Heart right ventricle (tissue), 16 donors: ENCODE results near the gene HAAO. TPM values are rescaled to one million over a fixed set of nuclear protein-coding genes. Genes with fewer than 3 reads are reported as not detected.

Experiments used
- ATAC-seq, 8 donors: fragments of 200-7000 bp; cut with Tn5 transposase; one replicate each; pipeline ENCODE4 v1.9.1; 2020; ENCODE audit warnings: mild to moderate bottlenecking in 8 of 8, moderate library complexity in 8 of 8, moderate number of reproducible peaks in 1 of 8
- DNase-seq, 2 donors: peaks; one replicate each; pipeline ENCODE4 v3.0.0-alpha.2; 2020
- H3K27ac ChIP-seq, 10 donors: fragments of 200-600 bp; sonication (generic) in 2 of 10; one replicate each; pipeline versions ENCODE4 v1.5.0 to v1.8.0; 2020 to 2022; ENCODE audit warnings: mild to moderate bottlenecking in 3 of 10
- H3K27me3 ChIP-seq, 7 donors: fragments of 200-600 bp; one replicate each; pipeline ENCODE4 v1.8.0; 2021 to 2022; ENCODE audit warnings: mild to moderate bottlenecking in 2 of 7
- H3K36me3 ChIP-seq, 9 donors: fragments of 200-600 bp; sonication (generic) in 1 of 9; one replicate each; pipeline versions ENCODE4 v1.5.0 to v1.8.0; 2020 to 2022; ENCODE audit warnings: mild to moderate bottlenecking in 2 of 9
- H3K4me1 ChIP-seq, 9 donors: fragments of 200-600 bp; sonication (generic) in 1 of 9; one replicate each; pipeline versions ENCODE4 v1.5.0 to v1.8.0; 2020 to 2022; ENCODE audit warnings: mild to moderate bottlenecking in 4 of 9
- H3K4me3 ChIP-seq, 10 donors: fragments of 200-600 bp; sonication (generic) in 2 of 10; one replicate each; pipeline versions ENCODE4 v1.5.0 to v1.8.0; 2020 to 2022; ENCODE audit warnings: mild to moderate bottlenecking in 7 of 10, moderate library complexity in 2 of 10
- H3K9me3 ChIP-seq, 11 donors: fragments of 200-600 bp in 10 of 11; sonication (generic) in 2 of 11; one replicate each; pipeline versions ENCODE4 v1.5.0 to v1.8.0; 2013 to 2022; ENCODE audit warnings: mild to moderate bottlenecking in 2 of 11, control low read depth in 1 of 11, moderate library complexity in 1 of 11
- WGBS, 2 donors: extraction: QIAGEN DNeasy Blood & Tissue Kit; methylation state at CpG; one replicate each; pipeline ENCODE4 v1.1.7; 2013; ENCODE audit warnings: inconsistent platforms in 1 of 2; 5-methylcytosine and 5-hydroxymethylcytosine counted together
- intact Hi-C, 10 donors: fragments of 100-400 bp; cut with DNase I; formaldehyde crosslinking; loops; one replicate each; pipeline versions ENCODE4 v1.11.1 to v1.14.2; 2022
- polyA plus RNA-seq, 2 donors: library from polyadenylated mRNA; stranded (reverse); fragments of 200-250 nt; gene quantifications; one replicate each; pipeline ENCODE4 v1.2.3, GENCODE V29; 2013
- total RNA-seq, 10 donors: library from RNA; stranded (reverse); fragmentation: NEBNext Ultra II Directional in 3 of 10; extraction: Animal tissue kit (Norgen Biotek cat#: 25700) in 3 of 10; gene quantifications; one replicate each; pipeline versions ENCODE4 v1.2.1 to v1.2.4, GENCODE V29; 2021 to 2023
- TF ChIP-seq, protein P1 (sequence below), 9 donors: fragments of 200-600 bp; sonication (generic) in 2 of 9; IDR thresholded peaks; one replicate each; pipeline versions ENCODE4 v1.5.0 to v1.8.0; 2021 to 2022; ENCODE audit warnings: antibody characterized with exemption in 9 of 9, mild to moderate bottlenecking in 5 of 9, moderate library complexity in 1 of 9
- donor health status: Arrhythmogenic right ventricular cardiomyopathy.
- donor health status: ischemic (EF 13 %, LVEDD 7.1; RV severe dilation, severe dysfunction).
- donor health status: healthy with polysubstance abuse.
- donor health status: DM: no; HTN: yes; CAD: no.
- donor health status: DM: no; HTN: no; CAD: no.
- donor health status: ischemic (EF 25% LVEDD 6.9; RV normal size, moderate dysfunction).
- donor health status: ischemic (EF 25% LVEDD 5.7; RV mildly dilated, moderate dysfunction).
- donor health status: healthy.
- donor health status: DM: yes; HTN: yes; CAD: no.
- donor health status: Ischemic cardiomyopathy.
- donor health status: ischemic (EF 35%, LVEDD 5.7; RV mildly dilated, moderate dysfunction).
- donor health status: nonischemic (EF 11% LVEDD 7.7; RV severe dilation, severe dysfunction).
- donor health status: DM: yes; HTN: yes; CAD: no.
- donor health status: PGD.
- donor health status: ischemic (EF 29% LVEDD 5.4; RV normal size, mild dysfunction).
- donor health status: nonischemic (EF 23%, LVEDD 6.1; RV moderate dilation, normal function).

HAAO gene
- total and polyA plus RNA-seq, 12 donors = 0.80 to 6.4 (median 2.7) TPM

DNA sequence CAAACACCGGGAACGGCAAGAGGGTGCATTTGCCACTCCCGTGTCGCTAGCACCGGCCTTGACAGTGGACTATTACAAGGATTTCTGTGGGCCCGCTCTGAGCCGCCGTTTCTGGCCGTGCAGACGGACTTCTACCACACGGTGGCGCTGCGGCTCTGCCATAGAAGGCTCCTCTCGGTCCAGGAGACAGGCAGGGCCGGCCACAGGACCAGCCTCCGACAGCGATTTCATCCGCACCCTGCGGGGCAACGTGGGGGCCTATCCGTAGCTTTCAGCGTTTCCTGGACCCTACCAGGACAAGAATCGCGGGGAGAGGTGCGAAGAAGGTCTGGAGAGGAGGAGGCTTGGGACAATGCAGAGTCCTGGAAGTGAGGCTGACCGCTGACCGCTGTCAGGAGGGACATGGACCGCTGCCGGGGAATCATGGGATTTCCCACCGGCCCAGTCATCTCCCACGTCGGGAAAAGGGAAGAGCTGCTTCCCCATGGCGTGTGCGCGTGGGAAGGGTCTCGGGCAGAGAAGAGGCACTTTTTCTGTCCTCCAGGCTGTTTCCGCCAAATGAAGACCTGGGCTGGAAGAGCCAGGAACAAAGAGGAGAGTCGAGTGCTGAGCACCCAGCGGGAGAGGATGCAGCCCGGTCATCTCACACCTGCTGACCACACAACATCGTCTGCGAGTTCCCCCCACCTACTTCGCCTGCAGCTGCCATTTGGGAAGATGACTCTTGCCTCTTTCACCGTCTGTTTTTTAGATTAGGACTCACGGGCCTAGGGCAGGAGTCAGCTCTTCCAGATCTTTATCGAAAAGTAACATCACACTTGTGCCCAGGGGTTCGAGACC, 35.5 kb upstream of the HAAO start:
- 22 to 24% methylated on average over 46 to 47 of the region's 47 CpGs for WGBS, 2 donors
- intact Hi-C loops = loop anchor here in 9 of 10 donors (1.0 to 10.0 kb wide), 16 partner anchors 109 to 781 kb away; partner anchors contain the start of gene ZFP36L2 (in 3 of the 9)
- Histone ChIP-seq H3K36me3 (no peaks in the 10 kb centered on the region), H3K9me3 (no peaks in the 10 kb centered on the region), H3K4me3 (peak overlapping the region in 9 of 10 donors; percentile 14 to 56 (median 48)), H3K4me1 (peaks cover 0 to 33% (median 27%) of the 10 kb centered on the region in 9 donors), H3K27ac (peak overlapping the region in 7 of 10 donors; percentile 17 to 74 (median 57)), H3K27me3 (no peaks in the 10 kb centered on the region)
- DNase-seq (peak; percentile 88 to 95), ATAC-seq (peak; percentile 89 to 96 (median 93))
- TF ChIP-seq, protein P1, sequence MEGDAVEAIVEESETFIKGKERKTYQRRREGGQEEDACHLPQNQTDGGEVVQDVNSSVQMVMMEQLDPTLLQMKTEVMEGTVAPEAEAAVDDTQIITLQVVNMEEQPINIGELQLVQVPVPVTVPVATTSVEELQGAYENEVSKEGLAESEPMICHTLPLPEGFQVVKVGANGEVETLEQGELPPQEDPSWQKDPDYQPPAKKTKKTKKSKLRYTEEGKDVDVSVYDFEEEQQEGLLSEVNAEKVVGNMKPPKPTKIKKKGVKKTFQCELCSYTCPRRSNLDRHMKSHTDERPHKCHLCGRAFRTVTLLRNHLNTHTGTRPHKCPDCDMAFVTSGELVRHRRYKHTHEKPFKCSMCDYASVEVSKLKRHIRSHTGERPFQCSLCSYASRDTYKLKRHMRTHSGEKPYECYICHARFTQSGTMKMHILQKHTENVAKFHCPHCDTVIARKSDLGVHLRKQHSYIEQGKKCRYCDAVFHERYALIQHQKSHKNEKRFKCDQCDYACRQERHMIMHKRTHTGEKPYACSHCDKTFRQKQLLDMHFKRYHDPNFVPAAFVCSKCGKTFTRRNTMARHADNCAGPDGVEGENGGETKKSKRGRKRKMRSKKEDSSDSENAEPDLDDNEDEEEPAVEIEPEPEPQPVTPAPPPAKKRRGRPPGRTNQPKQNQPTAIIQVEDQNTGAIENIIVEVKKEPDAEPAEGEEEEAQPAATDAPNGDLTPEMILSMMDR (IDR thresholded peaks at IDR 0.05) = peak; percentile 86 to 97 (median 95)

DNA sequence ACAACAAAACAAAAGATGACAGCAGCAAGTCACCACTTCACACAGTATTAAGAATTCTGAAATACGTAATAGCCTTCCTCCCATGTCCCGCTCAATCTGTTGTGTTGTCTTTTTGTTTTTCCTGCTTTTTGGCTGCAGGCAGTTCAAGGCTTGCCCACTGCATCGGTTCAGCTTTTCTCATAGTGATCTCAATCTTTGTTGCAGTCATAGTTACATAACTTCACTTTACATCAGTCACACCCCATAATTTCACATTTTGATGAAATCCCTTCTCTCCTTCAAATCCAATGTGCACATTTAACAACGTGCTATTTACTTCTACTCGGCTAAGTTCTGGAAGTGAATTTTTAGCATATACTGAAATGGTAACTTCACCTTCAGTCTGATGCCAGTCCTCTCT, 33.8 kb upstream of the HAAO start:
- Histone ChIP-seq H3K4me1 (peaks cover 0 to 33% (median 27%) of the 10 kb centered on the region in 9 donors), H3K27me3 (no peaks in the 10 kb centered on the region), H3K36me3 (no peaks in the 10 kb centered on the region), H3K27ac (no peak overlapping the region), H3K9me3 (no peaks in the 10 kb centered on the region), H3K4me3 (no peak overlapping the region)
- WGBS, 2 donors = 87 to 92% methylated on average over 5 of the region's 5 CpGs
- no peak for DNase-seq
- no peak for ATAC-seq
- TF ChIP-seq, protein P1 (IDR thresholded peaks at IDR 0.05) = no peak
- intact Hi-C loops = loop anchor here in 9 of 10 donors (2.0 to 10.0 kb wide), 11 partner anchors 111 to 779 kb away; partner anchors contain the start of gene ZFP36L2 (in 2 of the 9)

DNA sequence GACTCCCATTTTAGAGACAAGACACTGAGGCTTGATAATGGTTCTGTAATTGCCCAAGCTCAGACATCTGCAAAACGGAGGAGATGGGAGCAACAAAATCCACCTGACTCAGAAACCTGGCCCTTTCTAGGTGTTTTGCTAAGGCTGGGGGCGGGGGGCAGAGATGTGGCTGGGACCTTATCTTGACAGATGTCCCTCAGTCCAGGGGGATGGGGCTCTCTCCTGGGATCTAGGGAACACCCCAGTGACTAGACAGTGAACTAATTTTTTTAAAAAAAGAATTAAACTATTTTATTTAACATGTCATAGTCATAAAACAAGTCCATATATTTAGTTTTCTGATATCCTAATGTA, 32.0 kb upstream of the HAAO start:
- no peaks in the 10 kb centered on the region for H3K36me3 ChIP-seq
- peaks cover 0 to 22% (median 18%) of the 10 kb centered on the region in 9 donors for H3K4me1 ChIP-seq
- 88 to 96% methylated on average over 2 of the region's 2 CpGs for WGBS, 2 donors
- no peak overlapping the region for H3K27ac ChIP-seq
- ATAC-seq (no peak), DNase-seq (no peak)
- TF ChIP-seq, protein P1 (IDR thresholded peaks at IDR 0.05) = no peak
- intact Hi-C loops = loop anchor here in 7 of 10 donors (10.0 kb wide), 2 partner anchors 750 to 780 kb away; no protein-coding TSS in a partner anchor
- H3K27me3 ChIP-seq = no peaks in the 10 kb centered on the region
- no peaks in the 10 kb centered on the region for H3K9me3 ChIP-seq
- no peak overlapping the region for H3K4me3 ChIP-seq

DNA sequence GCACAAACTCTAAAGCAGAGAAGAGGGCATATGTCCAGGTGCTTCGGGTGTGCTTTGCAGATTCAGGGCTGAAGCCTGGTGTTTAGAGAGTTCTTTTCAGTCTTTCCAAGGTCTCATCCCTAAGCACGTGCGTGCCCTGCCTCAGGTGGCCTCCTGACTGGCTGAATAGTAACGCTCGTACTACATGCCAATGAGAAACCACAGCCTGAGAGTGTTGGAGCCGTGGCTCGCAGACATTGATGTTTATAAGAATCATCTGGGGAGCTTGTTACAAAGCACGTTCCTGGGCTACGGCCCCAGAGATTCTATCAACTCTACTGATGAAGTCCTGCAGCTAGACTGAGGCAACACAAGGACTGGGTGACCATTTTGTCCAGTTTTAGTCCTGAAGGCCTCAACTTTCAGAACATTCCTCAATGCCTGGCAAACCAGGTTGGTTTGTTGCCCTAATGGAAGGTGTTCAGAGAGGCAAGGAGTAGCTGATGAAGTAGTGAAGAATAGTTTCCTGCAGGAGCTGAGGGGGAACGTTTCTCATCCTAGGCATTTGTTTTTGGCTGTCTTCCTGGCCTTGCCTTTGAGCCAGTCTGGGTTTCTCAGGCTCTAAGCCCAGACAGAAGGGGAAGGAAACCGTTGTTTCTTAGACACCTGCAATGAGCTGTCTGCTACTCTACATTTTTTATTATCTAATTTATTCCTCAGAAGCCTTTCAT, 31.5 kb upstream of the HAAO start:
- no peaks in the 10 kb centered on the region for H3K27me3 ChIP-seq
- ATAC-seq = no peak
- H3K9me3 ChIP-seq = no peaks in the 10 kb centered on the region
- no peak overlapping the region for H3K27ac ChIP-seq
- TF ChIP-seq, protein P1 (IDR thresholded peaks at IDR 0.05) = no peak
- no peaks in the 10 kb centered on the region for H3K36me3 ChIP-seq
- peaks cover 0 to 17% (median 12%) of the 10 kb centered on the region in 9 donors for H3K4me1 ChIP-seq
- intact Hi-C loops = loop anchor here in 7 of 10 donors (10.0 kb wide), 2 partner anchors 751 to 781 kb away; no protein-coding TSS in a partner anchor
- DNase-seq = no peak
- H3K4me3 ChIP-seq = no peak overlapping the region
- 77 to 85% methylated on average over 11 of the region's 11 CpGs for WGBS, 2 donors
